Measurements from ENCODE around the gene GPAM. TPM values are rescaled to one million over a fixed set of nuclear protein-coding genes. Genes with fewer than 3 reads are reported as not detected.
"Not testable (repeated sequence)": the region's sequence is repeated elsewhere in the genome, so short reads cannot be mapped to it uniquely, and the experiment has no call there.

Gene GPAM
- total RNA-seq, 1 donor from 2014 or later, result 22.2 TPM

DNA sequence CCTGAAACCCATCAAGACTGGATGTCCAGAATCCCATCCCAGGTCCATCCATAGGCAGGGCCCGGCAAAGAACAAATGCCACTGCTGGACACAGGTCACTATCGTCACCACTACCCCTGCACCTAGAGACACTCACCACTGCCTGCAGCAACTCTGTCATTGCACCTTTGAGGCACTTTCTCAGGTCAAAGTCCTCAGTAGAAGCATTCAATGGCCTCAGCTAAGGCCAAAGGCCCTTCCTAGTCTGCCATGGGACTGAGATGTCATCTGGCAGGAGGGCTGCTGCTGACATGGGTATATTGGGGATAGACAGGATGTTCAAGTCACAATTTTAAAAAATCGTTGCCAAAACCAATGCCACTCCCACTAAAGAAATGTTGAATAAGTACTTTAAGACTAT, 58.7 kb downstream of the GPAM start:
- TF ChIP-seq, protein P1, sequence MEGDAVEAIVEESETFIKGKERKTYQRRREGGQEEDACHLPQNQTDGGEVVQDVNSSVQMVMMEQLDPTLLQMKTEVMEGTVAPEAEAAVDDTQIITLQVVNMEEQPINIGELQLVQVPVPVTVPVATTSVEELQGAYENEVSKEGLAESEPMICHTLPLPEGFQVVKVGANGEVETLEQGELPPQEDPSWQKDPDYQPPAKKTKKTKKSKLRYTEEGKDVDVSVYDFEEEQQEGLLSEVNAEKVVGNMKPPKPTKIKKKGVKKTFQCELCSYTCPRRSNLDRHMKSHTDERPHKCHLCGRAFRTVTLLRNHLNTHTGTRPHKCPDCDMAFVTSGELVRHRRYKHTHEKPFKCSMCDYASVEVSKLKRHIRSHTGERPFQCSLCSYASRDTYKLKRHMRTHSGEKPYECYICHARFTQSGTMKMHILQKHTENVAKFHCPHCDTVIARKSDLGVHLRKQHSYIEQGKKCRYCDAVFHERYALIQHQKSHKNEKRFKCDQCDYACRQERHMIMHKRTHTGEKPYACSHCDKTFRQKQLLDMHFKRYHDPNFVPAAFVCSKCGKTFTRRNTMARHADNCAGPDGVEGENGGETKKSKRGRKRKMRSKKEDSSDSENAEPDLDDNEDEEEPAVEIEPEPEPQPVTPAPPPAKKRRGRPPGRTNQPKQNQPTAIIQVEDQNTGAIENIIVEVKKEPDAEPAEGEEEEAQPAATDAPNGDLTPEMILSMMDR (IDR thresholded peaks at IDR 0.05; ENCODE audit: borderline replicate concordance), result no peak
- Histone ChIP-seq H3K27ac (replicated peaks) (no peak overlapping the region), H3K9me3 (replicated peaks) (no peaks in the 10 kb centered on the region), H3K4me1 (no peaks in the 10 kb centered on the region), H3K4me3 (no peak overlapping the region), H3K27me3 (ENCODE audit: low read depth) (no peaks in the 10 kb centered on the region), H3K36me3 (no peaks in the 10 kb centered on the region)
- DNase-seq, result no peak
- intact Hi-C loops (cut with micrococcal nuclease), result no loop called here

DNA sequence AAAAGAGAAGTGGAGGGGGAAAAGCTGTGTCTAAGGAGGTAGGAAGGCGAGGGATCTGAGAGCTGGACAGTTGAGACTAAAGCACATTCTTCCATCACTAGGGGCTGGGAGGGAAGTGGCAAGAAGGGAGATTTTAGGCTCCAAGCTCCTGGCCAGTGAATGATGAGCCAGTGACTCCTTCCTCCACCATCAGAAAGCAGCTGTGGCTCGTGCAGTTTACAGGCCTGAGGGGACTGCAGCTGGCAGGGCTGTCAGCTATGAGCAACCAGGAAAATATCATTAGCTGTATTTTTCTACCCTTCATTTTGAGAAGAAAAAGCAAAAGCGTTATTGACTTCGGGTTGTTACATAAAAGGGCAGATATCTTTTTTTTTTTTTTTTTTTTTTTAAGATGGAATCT, 60.7 kb downstream of the GPAM start:
- no peaks in the 10 kb centered on the region for H3K27me3 ChIP-seq (ENCODE audit: low read depth)
- H3K9me3 ChIP-seq (replicated peaks), result no peaks in the 10 kb centered on the region
- no peaks in the 10 kb centered on the region for H3K36me3 ChIP-seq
- no peaks in the 10 kb centered on the region for H3K4me1 ChIP-seq
- DNase-seq, result no peak
- intact Hi-C loops (cut with micrococcal nuclease), result no loop called here
- no peak overlapping the region for H3K4me3 ChIP-seq
- TF ChIP-seq, protein P1 (IDR thresholded peaks at IDR 0.05; ENCODE audit: borderline replicate concordance), result no peak
- no peak overlapping the region for H3K27ac ChIP-seq (replicated peaks)

DNA sequence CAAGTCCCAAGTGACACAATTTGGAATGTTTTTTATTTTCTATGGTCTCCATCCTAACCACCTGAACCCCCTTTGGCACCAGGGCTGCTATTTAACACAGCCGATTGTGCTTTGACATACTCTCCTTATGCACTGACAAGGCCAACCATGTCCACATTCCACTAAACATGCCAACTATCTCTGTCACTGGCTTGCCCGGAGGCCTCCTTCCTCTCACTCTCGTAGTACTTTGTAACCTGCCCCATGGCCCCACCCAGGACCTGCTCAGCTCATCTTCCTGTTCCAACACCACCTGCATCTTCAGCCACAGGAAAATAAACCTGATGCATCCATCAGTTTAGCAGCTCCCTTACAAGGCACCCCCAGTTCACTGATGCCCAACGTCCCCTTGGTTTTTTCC, 63.1 kb downstream of the GPAM start:
- Histone ChIP-seq H3K4me3 (no peak overlapping the region), H3K27me3 (ENCODE audit: low read depth) (no peaks in the 10 kb centered on the region), H3K36me3 (no peaks in the 10 kb centered on the region), H3K27ac (replicated peaks) (no peak overlapping the region), H3K4me1 (no peaks in the 10 kb centered on the region), H3K9me3 (replicated peaks) (no peaks in the 10 kb centered on the region)
- TF ChIP-seq, protein P1 (IDR thresholded peaks at IDR 0.05; ENCODE audit: borderline replicate concordance), result no peak
- DNase-seq, result no peak
- intact Hi-C loops (cut with micrococcal nuclease), result no loop called here

DNA sequence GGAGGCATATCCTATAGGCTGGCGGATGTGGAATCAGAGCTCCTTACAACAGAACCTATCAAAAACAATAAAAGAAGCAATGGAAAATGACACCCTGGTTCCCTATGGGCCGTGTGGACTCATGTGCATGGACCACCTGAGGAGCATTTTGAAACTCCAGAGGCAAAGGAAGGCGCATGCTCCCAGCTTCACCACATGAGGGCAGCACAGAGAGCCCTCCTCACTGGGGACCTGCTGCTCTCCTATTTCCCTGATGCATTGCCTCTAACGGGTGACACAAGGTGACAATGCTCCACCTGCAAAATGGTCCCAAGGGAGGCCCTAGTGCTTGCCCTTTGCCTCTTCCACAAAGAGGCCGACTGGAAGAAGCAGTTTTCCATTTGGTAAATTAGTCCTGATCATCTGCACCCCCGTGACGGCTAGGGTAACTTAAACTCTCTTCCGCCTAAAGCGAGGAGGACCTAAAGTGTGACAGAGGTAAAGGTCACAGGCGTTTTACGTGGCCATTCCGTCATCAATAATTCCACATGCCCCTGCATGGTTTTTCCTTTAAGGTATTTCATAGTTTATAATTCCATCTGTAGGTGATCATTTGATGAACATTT, 67.7 kb downstream of the GPAM start:
- H3K27ac ChIP-seq (replicated peaks), result no peak overlapping the region
- DNase-seq, result no peak
- no peaks in the 10 kb centered on the region for H3K27me3 ChIP-seq (ENCODE audit: low read depth)
- H3K4me3 ChIP-seq, result no peak overlapping the region
- TF ChIP-seq, protein P1 (IDR thresholded peaks at IDR 0.05; ENCODE audit: borderline replicate concordance), result peak; percentile 76
- H3K4me1 ChIP-seq, result no peaks in the 10 kb centered on the region
- H3K36me3 ChIP-seq, result no peaks in the 10 kb centered on the region
- no peaks in the 10 kb centered on the region for H3K9me3 ChIP-seq (replicated peaks)
- intact Hi-C loops (cut with micrococcal nuclease), result no loop called here

DNA sequence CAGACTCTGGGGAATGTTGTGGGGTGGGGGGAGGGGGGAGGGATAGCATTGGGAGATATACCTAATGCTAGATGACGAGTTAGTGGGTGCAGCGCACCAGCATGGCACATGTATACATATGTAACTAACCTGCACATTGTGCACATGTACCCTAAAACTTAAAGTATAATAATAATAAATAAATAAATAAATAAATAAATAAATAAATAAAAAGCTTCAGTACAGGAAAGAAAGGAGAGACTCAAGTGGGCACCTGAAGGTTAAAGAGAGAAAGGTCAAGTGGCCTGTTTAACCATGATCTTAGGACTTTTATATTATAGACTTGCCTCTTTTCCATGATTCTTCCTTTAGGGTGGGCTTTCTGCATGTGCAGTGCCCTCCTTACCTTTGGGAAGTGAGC, 73.8 kb downstream of the GPAM start:
- H3K4me3 ChIP-seq; H3K27me3 ChIP-seq (ENCODE audit: low read depth); H3K9me3 ChIP-seq (replicated peaks); H3K27ac ChIP-seq (replicated peaks); H3K4me1 ChIP-seq; DNase-seq; H3K36me3 ChIP-seq; intact Hi-C loops (cut with micrococcal nuclease): not testable (repeated sequence)

Other genes starting within 250 kb of the GPAM start
- not detected for gene TECTB, start 99.6 kb upstream of the GPAM start, total RNA-seq
- gene ACSL5, start 190.4 kb upstream of the GPAM start, total RNA-seq, result 5.6 TPM